Measurements from ENCODE around the gene CHURC1.

- TF ChIP-seq CTCF (IDR thresholded peaks at IDR 0.05) (peak; percentile 31), EZH2 (IDR thresholded peaks at IDR 0.05; ENCODE audit: borderline replicate concordance, insufficient read depth, low read depth, low read length, poor library complexity, severe bottlenecking) (no peak)
These were observed 3.3 kb upstream of the CHURC1 start for GRCh38 chr14:64910847-64911495.

All from B cell (primary cell).